Effector memory CD8-positive, alpha-beta T cell (primary cell): ENCODE measurements around the gene USP17L15.
"Not testable (repeated sequence)": the region's sequence is repeated elsewhere in the genome, so short reads cannot be mapped to it uniquely, and the experiment has no call there.

Source experiments
- ATAC-seq: fragments of 150-1000 bp; cut with Tn5 transposase; replicated peaks from 2 replicates; pipeline ENCODE4 v1.10.0; 2021; ENCODE audit warnings: mild to moderate bottlenecking, moderate library complexity
- DNase-seq, 3 experiments: peaks; one replicate each; pipeline ENCODE4 v3.0.0; 2021
- H3K27ac Mint-ChIP-seq, 2 donors: one replicate each; pipeline ENCODE4 v1.8.0; 2022; ENCODE audit warnings: mild to moderate bottlenecking in 2 of 2, mixed read lengths in 2 of 2, moderate library complexity in 2 of 2
- H3K27me3 Mint-ChIP-seq, 2 donors: one replicate each; pipeline ENCODE4 v1.8.0; 2022; ENCODE audit warnings: mixed read lengths in 2 of 2
- H3K36me3 Mint-ChIP-seq: one replicate; pipeline ENCODE4 v1.8.0; 2022; ENCODE audit warnings: mild to moderate bottlenecking, moderate library complexity, mixed read lengths; ENCODE audit not compliant: insufficient read depth
- H3K4me1 Mint-ChIP-seq, 2 donors: one replicate each; pipeline ENCODE4 v1.8.0; 2022; ENCODE audit warnings: low read depth in 2 of 2, mixed read lengths in 2 of 2
- H3K4me3 Mint-ChIP-seq, 2 donors: one replicate each; pipeline ENCODE4 v1.8.0; 2022; ENCODE audit warnings: mild to moderate bottlenecking in 2 of 2, mixed read lengths in 2 of 2, moderate library complexity in 2 of 2
- H3K9me3 Mint-ChIP-seq, 2 donors: one replicate each; pipeline ENCODE4 v1.8.0; 2022; ENCODE audit warnings: mixed read lengths in 2 of 2
- total RNA-seq, 9 experiments: gene quantifications; one replicate each; lab custom pipeline; 2026; lab: John Stamatoyannopoulos, UW

USP17L15 gene, protein sequence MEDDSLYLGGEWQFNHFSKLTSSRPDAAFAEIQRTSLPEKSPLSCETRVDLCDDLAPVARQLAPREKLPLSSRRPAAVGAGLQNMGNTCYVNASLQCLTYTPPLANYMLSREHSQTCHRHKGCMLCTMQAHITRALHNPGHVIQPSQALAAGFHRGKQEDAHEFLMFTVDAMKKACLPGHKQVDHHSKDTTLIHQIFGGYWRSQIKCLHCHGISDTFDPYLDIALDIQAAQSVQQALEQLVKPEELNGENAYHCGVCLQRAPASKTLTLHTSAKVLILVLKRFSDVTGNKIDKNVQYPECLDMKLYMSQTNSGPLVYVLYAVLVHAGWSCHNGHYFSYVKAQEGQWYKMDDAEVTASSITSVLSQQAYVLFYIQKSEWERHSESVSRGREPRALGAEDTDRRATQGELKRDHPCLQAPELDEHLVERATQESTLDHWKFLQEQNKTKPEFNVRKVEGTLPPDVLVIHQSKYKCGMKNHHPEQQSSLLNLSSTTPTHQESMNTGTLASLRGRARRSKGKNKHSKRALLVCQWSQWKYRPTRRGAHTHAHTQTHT
- total RNA-seq, result 0 reads per million in 9 experiments

DNA sequence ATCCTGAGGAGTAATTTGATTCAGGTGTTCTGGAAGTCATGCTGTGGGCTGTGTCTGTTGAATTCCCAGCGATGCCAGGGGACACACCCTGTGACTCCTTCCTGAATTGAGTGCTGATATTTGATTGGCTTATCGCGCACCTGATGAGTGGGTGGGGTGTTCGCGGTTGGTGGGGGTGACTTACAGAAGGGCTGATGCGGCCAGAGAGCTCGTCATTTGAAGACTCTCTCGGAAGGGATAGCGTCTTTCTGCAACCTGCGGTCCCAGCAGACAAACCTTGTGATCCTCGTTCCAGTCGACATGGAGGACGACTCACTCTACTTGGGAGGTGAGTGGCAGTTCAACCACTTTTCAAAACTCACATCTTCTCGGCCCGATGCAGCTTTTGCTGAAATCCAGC lies at the start of gene USP17L15:
Gene USP17L15, plus strand, starts transcription at position 301 of the 400 bp plus-strand sequence. Its CDS starts 0 bp downstream, at position 301.
- DNase-seq, ATAC-seq, H3K4me3 Mint-ChIP-seq, H3K36me3 Mint-ChIP-seq, H3K9me3 Mint-ChIP-seq, H3K4me1 Mint-ChIP-seq, H3K27ac Mint-ChIP-seq, H3K27me3 Mint-ChIP-seq: not testable (repeated sequence)

DNA sequence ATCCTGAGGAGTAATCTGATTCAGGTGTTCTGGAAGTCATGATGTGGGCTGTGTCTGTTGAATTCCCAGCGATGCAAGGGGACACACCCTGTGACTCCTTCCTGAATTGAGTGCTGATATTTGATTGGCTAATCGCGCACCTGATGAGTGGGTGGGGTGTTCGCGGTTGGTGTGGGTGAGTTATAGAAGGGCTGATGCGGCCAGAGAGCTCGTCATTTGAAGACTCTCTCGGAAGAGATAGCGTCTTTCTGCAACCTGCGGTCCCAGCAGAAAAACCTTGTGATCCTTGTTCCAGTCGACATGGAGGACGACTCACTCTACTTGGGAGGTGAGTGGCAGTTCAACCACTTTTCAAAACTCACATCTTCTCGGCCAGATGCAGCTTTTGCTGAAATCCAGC lies 23.8 kb upstream of the USP17L15 start, which contains the start of gene USP17L10:
Gene USP17L10, plus strand, starts transcription at position 301 of the 400 bp plus-strand sequence. Its CDS starts 0 bp downstream, at position 301.
- not testable (repeated sequence) for ATAC-seq, H3K4me3 Mint-ChIP-seq, H3K9me3 Mint-ChIP-seq, H3K4me1 Mint-ChIP-seq, H3K27ac Mint-ChIP-seq, DNase-seq, H3K36me3 Mint-ChIP-seq, H3K27me3 Mint-ChIP-seq

DNA sequence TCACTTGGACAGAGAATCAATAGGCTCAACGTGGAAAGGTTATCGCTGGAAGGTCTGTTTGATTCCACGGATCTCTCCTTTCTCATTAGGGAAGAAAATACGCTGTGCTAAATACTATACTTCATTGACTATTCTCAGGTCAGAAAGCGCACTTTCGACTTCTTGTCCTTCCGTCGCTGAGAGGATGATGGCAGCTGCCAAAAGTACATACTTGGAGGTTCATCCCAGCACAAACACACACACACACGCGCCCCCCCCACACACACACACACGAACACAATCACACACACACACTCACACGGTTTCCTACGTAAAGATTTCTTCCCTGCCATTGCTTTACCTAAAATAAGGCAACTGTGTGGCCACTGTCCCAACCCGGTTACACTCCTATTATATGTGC lies 19.5 kb upstream of the USP17L15 start:
- H3K27ac Mint-ChIP-seq, H3K4me1 Mint-ChIP-seq, H3K4me3 Mint-ChIP-seq, H3K36me3 Mint-ChIP-seq, ATAC-seq, H3K9me3 Mint-ChIP-seq, DNase-seq, H3K27me3 Mint-ChIP-seq: not testable (repeated sequence)

DNA sequence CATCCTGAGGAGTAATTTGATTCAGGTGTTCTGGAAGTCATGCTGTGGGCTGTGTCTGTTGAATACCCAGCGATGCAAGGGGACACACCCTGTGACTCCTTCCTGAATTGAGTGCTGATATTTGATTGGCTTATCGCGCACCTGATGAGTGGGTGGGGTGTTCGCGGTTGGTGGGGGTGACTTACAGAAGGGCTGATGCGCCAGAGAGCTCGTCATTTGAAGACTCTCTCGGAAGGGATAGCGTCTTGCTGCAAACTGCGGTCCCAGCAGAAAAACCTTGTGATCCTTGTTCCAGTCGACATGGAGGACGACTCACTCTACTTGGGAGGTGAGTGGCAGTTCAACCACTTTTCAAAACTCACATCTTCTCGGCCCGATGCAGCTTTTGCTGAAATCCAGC lies 19.1 kb upstream of the USP17L15 start, which contains the start of gene USP17L11:
Gene USP17L11, plus strand, starts transcription at position 301 of the 400 bp plus-strand sequence. Its CDS starts 0 bp downstream, at position 301.
- not testable (repeated sequence) for H3K27ac Mint-ChIP-seq, H3K27me3 Mint-ChIP-seq, H3K9me3 Mint-ChIP-seq, H3K36me3 Mint-ChIP-seq, H3K4me3 Mint-ChIP-seq, H3K4me1 Mint-ChIP-seq, DNase-seq, ATAC-seq

DNA sequence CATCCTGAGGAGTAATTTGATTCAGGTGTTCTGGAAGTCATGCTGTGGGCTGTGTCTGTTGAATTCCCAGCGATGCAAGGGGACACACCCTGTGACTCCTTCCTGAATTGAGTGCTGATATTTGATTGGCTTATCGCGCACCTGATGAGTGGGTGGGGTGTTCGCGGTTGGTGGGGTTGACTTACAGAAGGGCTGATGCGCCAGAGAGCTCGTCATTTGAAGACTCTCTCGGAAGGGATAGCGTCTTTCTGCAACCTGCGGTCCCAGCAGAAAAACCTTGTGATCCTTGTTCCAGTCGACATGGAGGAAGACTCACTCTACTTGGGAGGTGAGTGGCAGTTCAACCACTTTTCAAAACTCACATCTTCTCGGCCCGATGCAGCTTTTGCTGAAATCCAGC lies 14.3 kb upstream of the USP17L15 start, which contains the start of gene USP17L12:
Gene USP17L12, plus strand, starts transcription at position 301 of the 400 bp plus-strand sequence. Its CDS starts 0 bp downstream, at position 301.
- DNase-seq, ATAC-seq, H3K4me1 Mint-ChIP-seq, H3K9me3 Mint-ChIP-seq, H3K27me3 Mint-ChIP-seq, H3K36me3 Mint-ChIP-seq, H3K4me3 Mint-ChIP-seq, H3K27ac Mint-ChIP-seq: not testable (repeated sequence)

DNA sequence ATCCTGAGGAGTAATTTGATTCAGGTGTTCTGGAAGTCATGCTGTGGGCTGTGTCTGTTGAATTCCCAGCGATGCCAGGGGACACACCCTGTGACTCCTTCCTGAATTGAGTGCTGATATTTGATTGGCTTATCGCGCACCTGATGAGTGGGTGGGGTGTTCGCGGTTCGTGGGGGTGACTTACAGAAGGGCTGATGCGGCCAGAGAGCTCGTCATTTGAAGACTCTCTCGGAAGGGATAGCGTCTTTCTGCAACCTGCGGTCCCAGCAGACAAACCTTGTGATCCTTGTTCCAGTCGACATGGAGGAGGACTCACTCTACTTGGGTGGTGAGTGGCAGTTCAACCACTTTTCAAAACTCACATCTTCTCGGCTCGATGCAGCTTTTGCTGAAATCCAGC lies 9.6 kb upstream of the USP17L15 start, which contains the start of gene USP17L13:
Gene USP17L13, plus strand, starts transcription at position 301 of the 400 bp plus-strand sequence. Its CDS starts 0 bp downstream, at position 301.
- not testable (repeated sequence) for H3K9me3 Mint-ChIP-seq, DNase-seq, H3K36me3 Mint-ChIP-seq, H3K27me3 Mint-ChIP-seq, H3K4me3 Mint-ChIP-seq, H3K4me1 Mint-ChIP-seq, ATAC-seq, H3K27ac Mint-ChIP-seq

DNA sequence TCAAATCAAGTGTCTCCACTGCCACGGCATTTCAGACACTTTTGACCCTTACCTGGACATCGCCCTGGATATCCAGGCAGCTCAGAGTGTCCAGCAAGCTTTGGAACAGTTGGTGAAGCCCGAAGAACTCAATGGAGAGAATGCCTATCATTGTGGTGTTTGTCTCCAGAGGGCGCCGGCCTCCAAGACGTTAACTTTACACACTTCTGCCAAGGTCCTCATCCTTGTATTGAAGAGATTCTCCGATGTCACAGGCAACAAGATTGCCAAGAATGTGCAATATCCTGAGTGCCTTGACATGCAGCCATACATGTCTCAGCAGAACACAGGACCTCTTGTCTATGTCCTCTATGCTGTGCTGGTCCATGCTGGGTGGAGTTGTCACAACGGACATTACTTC lies 3.9 kb upstream of the USP17L15 start:
- not testable (repeated sequence) for H3K27me3 Mint-ChIP-seq, H3K36me3 Mint-ChIP-seq, ATAC-seq, H3K9me3 Mint-ChIP-seq, H3K27ac Mint-ChIP-seq, H3K4me3 Mint-ChIP-seq, DNase-seq, H3K4me1 Mint-ChIP-seq

DNA sequence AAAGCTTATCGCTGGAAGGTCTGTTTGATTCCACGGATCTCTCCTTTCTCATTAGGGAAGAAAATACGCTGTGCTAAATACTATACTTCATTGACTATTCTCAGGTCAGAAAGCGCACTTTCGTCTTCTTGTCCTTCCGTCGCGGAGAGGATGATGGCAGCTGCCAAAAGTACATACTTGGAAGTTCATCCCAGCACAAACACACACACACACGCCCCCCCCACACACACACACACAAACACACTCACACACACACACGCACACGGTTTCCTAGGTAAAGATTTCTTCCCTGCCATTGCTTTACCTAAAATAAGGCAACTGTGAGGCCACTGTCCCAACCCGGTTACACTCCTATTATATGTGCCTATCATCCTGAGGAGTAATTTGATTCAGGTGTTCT lies 4.3 kb downstream of the USP17L15 start:
- ATAC-seq, H3K27me3 Mint-ChIP-seq, H3K36me3 Mint-ChIP-seq, DNase-seq, H3K4me1 Mint-ChIP-seq, H3K4me3 Mint-ChIP-seq, H3K27ac Mint-ChIP-seq, H3K9me3 Mint-ChIP-seq: not testable (repeated sequence)

DNA sequence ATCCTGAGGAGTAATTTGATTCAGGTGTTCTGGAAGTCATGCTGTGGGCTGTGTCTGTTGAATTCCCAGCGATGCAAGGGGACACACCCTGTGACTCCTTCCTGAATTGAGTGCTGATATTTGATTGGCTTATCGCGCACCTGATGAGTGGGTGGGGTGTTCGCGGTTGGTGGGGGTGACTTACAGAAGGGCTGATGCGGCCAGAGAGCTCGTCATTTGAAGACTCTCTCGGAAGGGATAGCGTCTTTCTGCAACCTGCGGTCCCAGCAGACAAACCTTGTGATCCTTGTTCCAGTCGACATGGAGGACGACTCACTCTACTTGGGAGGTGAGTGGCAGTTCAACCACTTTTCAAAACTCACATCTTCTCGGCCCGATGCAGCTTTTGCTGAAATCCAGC lies 9.4 kb downstream of the USP17L15 start, which contains the start of gene USP17L17:
Gene USP17L17, plus strand, starts transcription at position 301 of the 400 bp plus-strand sequence. Its CDS starts 0 bp downstream, at position 301.
- H3K27ac Mint-ChIP-seq, H3K4me1 Mint-ChIP-seq: not testable (repeated sequence)

DNA sequence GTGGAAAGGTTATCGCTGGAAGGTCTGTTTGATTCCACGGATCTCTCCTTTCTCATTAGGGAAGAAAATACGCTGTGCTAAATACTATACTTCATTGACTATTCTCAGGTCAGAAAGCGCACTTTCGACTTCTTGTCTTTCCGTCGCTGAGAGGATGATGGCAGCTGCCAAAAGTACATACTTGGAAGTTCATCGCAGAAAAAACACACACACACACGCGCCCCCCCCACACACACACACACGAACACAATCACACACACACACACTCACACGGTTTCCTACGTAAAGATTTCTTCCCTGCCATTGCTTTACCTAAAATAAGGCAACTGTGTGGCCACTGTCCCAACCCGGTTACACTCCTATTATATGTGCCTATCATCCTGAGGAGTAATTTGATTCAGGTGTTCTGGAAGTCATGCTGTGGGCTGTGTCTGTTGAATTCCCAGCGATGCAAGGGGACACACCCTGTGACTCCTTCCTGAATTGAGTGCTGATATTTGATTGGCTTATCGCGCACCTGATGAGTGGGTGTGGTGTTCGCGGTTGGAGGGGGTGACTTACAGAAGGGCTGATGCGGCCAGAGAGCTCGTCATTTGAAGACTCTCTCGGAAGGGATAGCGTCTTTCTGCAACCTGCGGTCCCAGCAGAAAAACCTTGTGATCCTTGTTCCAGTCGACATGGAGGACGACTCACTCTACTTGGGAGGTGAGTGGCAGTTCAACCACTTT lies 13.9 kb downstream of the USP17L15 start, which contains the start of gene USP17L18:
Gene USP17L18, plus strand, starts transcription at position 678 of the 728 bp plus-strand sequence. Its CDS starts 0 bp downstream, at position 678.
- not testable (repeated sequence) for H3K9me3 Mint-ChIP-seq, DNase-seq, H3K4me3 Mint-ChIP-seq, H3K27ac Mint-ChIP-seq, ATAC-seq, H3K27me3 Mint-ChIP-seq, H3K4me1 Mint-ChIP-seq, H3K36me3 Mint-ChIP-seq

More for the DNA sequence above, 9.4 kb downstream of the USP17L15 start, which contains the start of gene USP17L17:
- not testable (repeated sequence) for H3K9me3 Mint-ChIP-seq, H3K36me3 Mint-ChIP-seq, ATAC-seq, H3K27me3 Mint-ChIP-seq, DNase-seq, H3K4me3 Mint-ChIP-seq

DNA sequence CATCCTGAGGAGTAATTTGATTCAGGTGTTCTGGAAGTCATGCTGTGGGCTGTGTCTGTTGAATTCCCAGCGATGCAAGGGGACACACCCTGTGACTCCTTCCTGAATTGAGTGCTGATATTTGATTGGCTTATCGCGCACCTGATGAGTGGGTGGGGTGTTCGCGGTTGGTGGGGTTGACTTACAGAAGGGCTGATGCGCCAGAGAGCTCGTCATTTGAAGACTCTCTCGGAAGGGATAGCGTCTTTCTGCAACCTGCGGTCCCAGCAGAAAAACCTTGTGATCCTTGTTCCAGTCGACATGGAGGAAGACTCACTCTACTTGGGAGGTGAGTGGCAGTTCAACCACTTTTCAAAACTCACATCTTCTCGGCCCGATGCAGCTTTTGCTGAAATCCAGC lies 18.9 kb downstream of the USP17L15 start, which contains the start of gene USP17L19:
Gene USP17L19, plus strand, starts transcription at position 301 of the 400 bp plus-strand sequence. Its CDS starts 0 bp downstream, at position 301.
- H3K36me3 Mint-ChIP-seq, H3K27me3 Mint-ChIP-seq, H3K4me3 Mint-ChIP-seq, H3K4me1 Mint-ChIP-seq, H3K9me3 Mint-ChIP-seq, DNase-seq, ATAC-seq, H3K27ac Mint-ChIP-seq: not testable (repeated sequence)

DNA sequence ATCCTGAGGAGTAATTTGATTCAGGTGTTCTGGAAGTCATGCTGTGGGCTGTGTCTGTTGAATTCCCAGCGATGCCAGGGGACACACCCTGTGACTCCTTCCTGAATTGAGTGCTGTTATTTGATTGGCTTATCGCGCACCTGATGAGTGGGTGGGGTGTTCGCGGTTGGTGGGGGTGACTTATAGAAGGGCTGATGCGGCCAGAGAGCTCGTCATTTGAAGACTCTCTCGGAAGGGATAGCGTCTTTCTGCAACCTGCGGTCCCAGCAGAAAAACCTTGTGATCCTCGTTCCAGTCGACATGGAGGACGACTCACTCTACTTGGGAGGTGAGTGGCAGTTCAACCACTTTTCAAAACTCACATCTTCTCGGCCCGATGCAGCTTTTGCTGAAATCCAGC lies 23.6 kb downstream of the USP17L15 start, which contains the start of gene USP17L20:
Gene USP17L20, plus strand, starts transcription at position 301 of the 400 bp plus-strand sequence. Its CDS starts 0 bp downstream, at position 301.
- ATAC-seq, H3K4me3 Mint-ChIP-seq: not testable (repeated sequence)

DNA sequence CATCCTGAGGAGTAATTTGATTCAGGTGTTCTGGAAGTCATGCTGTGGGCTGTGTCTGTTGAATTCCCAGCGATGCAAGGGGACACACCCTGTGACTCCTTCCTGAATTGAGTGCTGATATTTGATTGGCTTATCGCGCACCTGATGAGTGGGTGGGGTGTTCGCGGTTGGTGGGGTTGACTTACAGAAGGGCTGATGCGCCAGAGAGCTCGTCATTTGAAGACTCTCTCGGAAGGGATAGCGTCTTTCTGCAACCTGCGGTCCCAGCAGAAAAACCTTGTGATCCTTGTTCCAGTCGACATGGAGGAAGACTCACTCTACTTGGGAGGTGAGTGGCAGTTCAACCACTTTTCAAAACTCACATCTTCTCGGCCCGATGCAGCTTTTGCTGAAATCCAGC lies 28.4 kb downstream of the USP17L15 start, which contains the start of gene USP17L21:
Gene USP17L21, plus strand, starts transcription at position 301 of the 400 bp plus-strand sequence. Its CDS starts 0 bp downstream, at position 301.
- not testable (repeated sequence) for ATAC-seq, H3K9me3 Mint-ChIP-seq, H3K27me3 Mint-ChIP-seq, H3K36me3 Mint-ChIP-seq, H3K4me1 Mint-ChIP-seq, H3K4me3 Mint-ChIP-seq, H3K27ac Mint-ChIP-seq, DNase-seq

More for the DNA sequence above, 23.6 kb downstream of the USP17L15 start, which contains the start of gene USP17L20:
- H3K27me3 Mint-ChIP-seq, DNase-seq, H3K4me1 Mint-ChIP-seq, H3K36me3 Mint-ChIP-seq, H3K9me3 Mint-ChIP-seq, H3K27ac Mint-ChIP-seq: not testable (repeated sequence)
